ENCODE measurements around the gene ANKK1. TPM values are rescaled to one million over a fixed set of nuclear protein-coding genes. Genes with fewer than 3 reads are reported as not detected.
A peak's percentile ranks its signal among the peaks of the same experiment; 100 is the strongest.

ANKK1 gene
- total and polyA plus RNA-seq, 10 of the 15 experiments (the other 5 are each of a cell fraction or from before 2014, with no cell fraction given), result not detected

DNA sequence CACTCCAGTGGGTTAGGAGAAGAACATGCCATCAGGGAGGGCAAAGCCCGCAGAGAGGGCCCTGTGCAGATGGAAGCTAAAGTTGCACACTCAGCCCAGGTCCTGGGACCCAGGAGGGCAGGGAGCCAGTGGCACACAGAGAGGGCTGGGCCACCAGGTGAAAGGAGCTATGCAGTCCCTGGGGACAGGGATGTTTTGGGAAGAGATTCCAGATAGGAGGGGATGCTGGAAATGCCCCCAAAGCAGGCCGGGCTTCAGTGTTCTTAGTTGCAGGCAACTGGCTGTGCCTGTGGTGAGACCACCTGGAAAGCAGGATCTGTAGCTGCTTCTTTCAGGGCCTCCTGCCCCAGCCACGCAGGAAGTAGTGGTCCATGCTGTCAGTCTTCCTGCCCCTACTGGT, 19.6 kb downstream of the ANKK1 start (continued):
- TF ChIP-seq, protein P1, sequence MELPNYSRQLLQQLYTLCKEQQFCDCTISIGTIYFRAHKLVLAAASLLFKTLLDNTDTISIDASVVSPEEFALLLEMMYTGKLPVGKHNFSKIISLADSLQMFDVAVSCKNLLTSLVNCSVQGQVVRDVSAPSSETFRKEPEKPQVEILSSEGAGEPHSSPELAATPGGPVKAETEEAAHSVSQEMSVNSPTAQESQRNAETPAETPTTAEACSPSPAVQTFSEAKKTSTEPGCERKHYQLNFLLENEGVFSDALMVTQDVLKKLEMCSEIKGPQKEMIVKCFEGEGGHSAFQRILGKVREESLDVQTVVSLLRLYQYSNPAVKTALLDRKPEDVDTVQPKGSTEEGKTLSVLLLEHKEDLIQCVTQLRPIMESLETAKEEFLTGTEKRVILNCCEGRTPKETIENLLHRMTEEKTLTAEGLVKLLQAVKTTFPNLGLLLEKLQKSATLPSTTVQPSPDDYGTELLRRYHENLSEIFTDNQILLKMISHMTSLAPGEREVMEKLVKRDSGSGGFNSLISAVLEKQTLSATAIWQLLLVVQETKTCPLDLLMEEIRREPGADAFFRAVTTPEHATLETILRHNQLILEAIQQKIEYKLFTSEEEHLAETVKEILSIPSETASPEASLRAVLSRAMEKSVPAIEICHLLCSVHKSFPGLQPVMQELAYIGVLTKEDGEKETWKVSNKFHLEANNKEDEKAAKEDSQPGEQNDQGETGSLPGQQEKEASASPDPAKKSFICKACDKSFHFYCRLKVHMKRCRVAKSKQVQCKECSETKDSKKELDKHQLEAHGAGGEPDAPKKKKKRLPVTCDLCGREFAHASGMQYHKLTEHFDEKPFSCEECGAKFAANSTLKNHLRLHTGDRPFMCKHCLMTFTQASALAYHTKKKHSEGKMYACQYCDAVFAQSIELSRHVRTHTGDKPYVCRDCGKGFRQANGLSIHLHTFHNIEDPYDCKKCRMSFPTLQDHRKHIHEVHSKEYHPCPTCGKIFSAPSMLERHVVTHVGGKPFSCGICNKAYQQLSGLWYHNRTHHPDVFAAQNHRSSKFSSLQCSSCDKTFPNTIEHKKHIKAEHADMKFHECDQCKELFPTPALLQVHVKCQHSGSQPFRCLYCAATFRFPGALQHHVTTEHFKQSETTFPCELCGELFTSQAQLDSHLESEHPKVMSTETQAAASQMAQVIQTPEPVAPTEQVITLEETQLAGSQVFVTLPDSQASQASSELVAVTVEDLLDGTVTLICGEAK (IDR thresholded peaks at IDR 0.05; ENCODE audit: borderline replicate concordance), result no peak
- no peak for TF ChIP-seq SUPT20H (IDR thresholded peaks at IDR 0.05; ENCODE audit: borderline replicate concordance, control insufficient read depth, low read depth, low read length)

DNA sequence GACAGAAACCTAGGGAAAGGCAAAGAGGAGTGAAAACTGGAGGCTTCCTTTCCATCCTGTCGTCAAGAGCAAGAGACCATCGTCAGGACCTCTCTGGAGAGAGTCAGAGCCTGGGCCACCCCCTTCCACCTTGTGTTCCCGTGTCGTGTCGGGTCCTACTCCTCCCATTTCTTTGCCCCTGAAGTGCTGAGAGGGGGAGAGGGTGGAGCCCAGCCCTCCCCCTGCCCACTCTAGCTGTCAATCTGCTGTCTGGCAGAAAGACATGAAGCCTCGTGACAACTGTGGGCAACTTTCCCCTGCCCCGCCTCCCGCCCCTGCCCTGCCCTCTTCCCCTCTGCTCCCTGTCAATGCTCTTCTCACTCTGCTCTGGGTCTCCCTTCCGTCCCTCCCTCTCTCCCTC, 20.6 kb downstream of the ANKK1 start:
- H3K36me3 ChIP-seq (ENCODE audit: control insufficient read depth in 2 of 2, insufficient read depth in 2 of 2, low read length in 1 of 2), result no peaks in the 10 kb centered on the region
- TF ChIP-seq, protein P2, sequence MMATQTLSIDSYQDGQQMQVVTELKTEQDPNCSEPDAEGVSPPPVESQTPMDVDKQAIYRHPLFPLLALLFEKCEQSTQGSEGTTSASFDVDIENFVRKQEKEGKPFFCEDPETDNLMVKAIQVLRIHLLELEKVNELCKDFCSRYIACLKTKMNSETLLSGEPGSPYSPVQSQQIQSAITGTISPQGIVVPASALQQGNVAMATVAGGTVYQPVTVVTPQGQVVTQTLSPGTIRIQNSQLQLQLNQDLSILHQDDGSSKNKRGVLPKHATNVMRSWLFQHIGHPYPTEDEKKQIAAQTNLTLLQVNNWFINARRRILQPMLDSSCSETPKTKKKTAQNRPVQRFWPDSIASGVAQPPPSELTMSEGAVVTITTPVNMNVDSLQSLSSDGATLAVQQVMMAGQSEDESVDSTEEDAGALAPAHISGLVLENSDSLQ (IDR thresholded peaks at IDR 0.05), result peak; percentile 27; the same call in 1 of the 2 replicates
- TF ChIP-seq NRF1 (conservative IDR thresholded peaks at IDR 0.05; ENCODE audit: low read depth, low read length) (no peak), IKZF1 (conservative IDR thresholded peaks at IDR 0.05) (no peak), WRNIP1 (IDR thresholded peaks at IDR 0.05; ENCODE audit: borderline replicate concordance, low read depth, low read length) (no peak)
- TF ChIP-seq, protein P3, sequence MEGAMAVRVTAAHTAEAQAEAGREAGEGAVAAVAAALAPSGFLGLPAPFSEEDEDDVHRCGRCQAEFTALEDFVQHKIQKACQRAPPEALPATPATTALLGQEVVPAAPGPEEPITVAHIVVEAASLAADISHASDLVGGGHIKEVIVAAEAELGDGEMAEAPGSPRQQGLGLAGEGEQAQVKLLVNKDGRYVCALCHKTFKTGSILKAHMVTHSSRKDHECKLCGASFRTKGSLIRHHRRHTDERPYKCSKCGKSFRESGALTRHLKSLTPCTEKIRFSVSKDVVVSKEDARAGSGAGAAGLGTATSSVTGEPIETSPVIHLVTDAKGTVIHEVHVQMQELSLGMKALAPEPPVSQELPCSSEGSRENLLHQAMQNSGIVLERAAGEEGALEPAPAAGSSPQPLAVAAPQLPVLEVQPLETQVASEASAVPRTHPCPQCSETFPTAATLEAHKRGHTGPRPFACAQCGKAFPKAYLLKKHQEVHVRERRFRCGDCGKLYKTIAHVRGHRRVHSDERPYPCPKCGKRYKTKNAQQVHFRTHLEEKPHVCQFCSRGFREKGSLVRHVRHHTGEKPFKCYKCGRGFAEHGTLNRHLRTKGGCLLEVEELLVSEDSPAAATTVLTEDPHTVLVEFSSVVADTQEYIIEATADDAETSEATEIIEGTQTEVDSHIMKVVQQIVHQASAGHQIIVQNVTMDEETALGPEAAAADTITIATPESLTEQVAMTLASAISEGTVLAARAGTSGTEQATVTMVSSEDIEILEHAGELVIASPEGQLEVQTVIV (IDR thresholded peaks at IDR 0.05; ENCODE audit: borderline replicate concordance, partially characterized antibody), result no peak
- TF ChIP-seq, protein P4, sequence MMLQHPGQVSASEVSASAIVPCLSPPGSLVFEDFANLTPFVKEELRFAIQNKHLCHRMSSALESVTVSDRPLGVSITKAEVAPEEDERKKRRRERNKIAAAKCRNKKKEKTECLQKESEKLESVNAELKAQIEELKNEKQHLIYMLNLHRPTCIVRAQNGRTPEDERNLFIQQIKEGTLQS (IDR thresholded peaks at IDR 0.05; ENCODE audit: borderline replicate concordance, extremely low read depth, low read depth, low read length), result no peak
- in situ Hi-C loops (cut with MboI) (no loop called here), intact Hi-C loops (cut with micrococcal nuclease; ENCODE audit: unreplicated experiment) (no loop called here)
- no peaks in the 10 kb centered on the region; the same call in 1 of the 2 replicates for H4K20me1 ChIP-seq (ENCODE audit: control insufficient read depth, insufficient read depth)
- ChIA-PET CTCF (no interaction called here), POLR2A (no interaction called here), SMC1A (ENCODE audit: uncharacterized antibody, unreplicated experiment) (no interaction called here), RAD21 (ENCODE audit: unreplicated experiment) (no interaction called here)
- H3K4me1 ChIP-seq (ENCODE audit: control insufficient read depth, insufficient read depth, low read length), result no peaks in the 10 kb centered on the region
- BruUV-seq (replicated peaks), result no TSS peak
- H3K4me3 ChIP-seq, result no peak overlapping the region
- no peak overlapping the region for H3K27ac ChIP-seq (ENCODE audit: control insufficient read depth, insufficient read depth)
- H3K79me2 ChIP-seq (ENCODE audit: control insufficient read depth, insufficient read depth, low read length), result no peaks in the 10 kb centered on the region
- no peak overlapping the region for H3K9ac ChIP-seq (ENCODE audit: control insufficient read depth, insufficient read depth, low read length)
- DNase-seq (ENCODE audit: low read depth, low spot score) (no peak), ATAC-seq (no peak), FAIRE-seq (no peak)
- H3K9me3 ChIP-seq (replicated peaks; ENCODE audit: control insufficient read depth, insufficient read depth, low read length), result no peaks in the 10 kb centered on the region
- no peak overlapping the region for H3K4me2 ChIP-seq (ENCODE audit: control insufficient read depth, insufficient read depth)
- H3K27me3 ChIP-seq (replicated peaks in 1 of 2; ENCODE audit: control insufficient read depth in 2 of 2, insufficient read depth in 2 of 2, low read length in 1 of 2), result peaks cover 0 to 4% of the 10 kb centered on the region in 2 experiments; a peak in 2 of 4 replicates
- 56% methylated on average over 6 of the region's 9 CpGs for WGBS (ENCODE audit: insufficient coverage, insufficient replicate concordance, low lambda C conversion rate, missing lambda C conversion rate)
- H2AFZ ChIP-seq (ENCODE audit: control insufficient read depth, low read depth, low read length), result no peak overlapping the region

All from GM12878 (cell line).